Measurements from ENCODE around the gene AVPI1.

DNA sequence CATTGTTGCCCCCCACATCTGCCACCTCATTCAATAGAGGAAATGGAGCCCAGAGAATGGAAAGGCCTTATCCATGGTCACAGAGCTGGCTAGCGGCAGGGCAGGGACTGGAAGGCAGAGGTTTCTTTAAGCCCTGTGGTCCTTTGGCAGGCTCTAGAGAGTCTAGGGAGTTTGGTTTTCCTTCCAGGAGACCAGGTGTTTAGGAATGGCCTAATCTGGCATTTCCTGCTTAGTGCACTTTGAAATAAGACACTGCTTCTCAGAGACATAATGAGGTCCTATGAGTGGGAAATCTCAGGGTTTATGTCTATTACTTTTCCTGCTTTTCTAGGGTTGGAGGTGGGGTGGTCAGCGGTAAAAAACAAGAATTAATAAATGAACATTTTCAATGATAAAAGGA is 32.6 kb upstream of the AVPI1 start:
- TF ChIP-seq POLR2A (IDR thresholded peaks at IDR 0.05), result no peak
- no peak for TF ChIP-seq CTCF (IDR thresholded peaks at IDR 0.05)
- TF ChIP-seq EP300 (IDR thresholded peaks at IDR 0.05), result no peak

Data from tibial nerve (tissue), 4 donors.